ENCODE data around the gene STK33.

The STK33 gene

GRCh38 chr11:8593935-8594909, at the start of gene STK33:
Gene STK33, minus strand, starts transcription at chr11:8594228. Its CDS starts 119,323 bp downstream, at chr11:8474905.
- DNase-seq: peak; percentile 14

GRCh38 chr11:8642196-8642841, 48.3 kb upstream of the STK33 start:
- DNase-seq: no peak

- no peak for DNase-seq
Measured at GRCh38 chr11:8641332-8641731, 47.3 kb upstream of the STK33 start.

- no peak for DNase-seq
Measured at GRCh38 chr11:8640267-8640906, 46.4 kb upstream of the STK33 start.

GRCh38 chr11:8639655-8640054, 45.6 kb upstream of the STK33 start:
- DNase-seq: no peak

GRCh38 chr11:8638300-8638699, 44.3 kb upstream of the STK33 start:
- DNase-seq: no peak

- no peak for DNase-seq
Measured at GRCh38 chr11:8636127-8636526, 42.1 kb upstream of the STK33 start.

- DNase-seq: no peak
Measured at GRCh38 chr11:8634498-8634897, 40.5 kb upstream of the STK33 start.

- no peak for DNase-seq
Measured at GRCh38 chr11:8631395-8632118, 37.5 kb upstream of the STK33 start.

- DNase-seq: no peak
Measured at GRCh38 chr11:8624698-8625097, 30.7 kb upstream of the STK33 start.

- no peak for DNase-seq
Measured at GRCh38 chr11:8621147-8621546, 27.1 kb upstream of the STK33 start.

- no peak for DNase-seq
Measured at GRCh38 chr11:8617063-8617462, 23.0 kb upstream of the STK33 start.

- DNase-seq: no peak
Measured at GRCh38 chr11:8615291-8616032, 21.4 kb upstream of the STK33 start.

- no peak for DNase-seq
Measured at GRCh38 chr11:8614497-8614896, 20.5 kb upstream of the STK33 start.

- no peak for DNase-seq
Measured at GRCh38 chr11:8613036-8613435, 19.0 kb upstream of the STK33 start.

GRCh38 chr11:8612522-8612921, 18.5 kb upstream of the STK33 start:
- no peak for DNase-seq

GRCh38 chr11:8610532-8611116, 16.6 kb upstream of the STK33 start:
- DNase-seq: peak; percentile 26

- no peak for DNase-seq
Measured at GRCh38 chr11:8608652-8609051, 14.6 kb upstream of the STK33 start.

GRCh38 chr11:8605971-8606563, 12.0 kb upstream of the STK33 start:
- no peak for DNase-seq

GRCh38 chr11:8604078-8604723, 10.2 kb upstream of the STK33 start:
- DNase-seq: peak; percentile 6

GRCh38 chr11:8603696-8604077, 9.7 kb upstream of the STK33 start:
- DNase-seq: no peak
